CD4-positive, alpha-beta T cell (primary cell): ENCODE measurements around the gene ARHGAP5. TPM values are rescaled to one million over a fixed set of nuclear protein-coding genes. Genes with fewer than 3 reads are reported as not detected.

Experiments
- ATAC-seq: fragments of 200-7000 bp; cut with Tn5 transposase; one replicate; pipeline ENCODE4 v1.10.0; 2022; ENCODE audit warnings: mild to moderate bottlenecking; ENCODE audit not compliant: poor library complexity
- CTCF ChIA-PET: fragments of 350-600 bp; sonication (Branson Sonifier 250); formaldehyde crosslinking; loops from one replicate; lab custom pipeline; 2021; ENCODE audit warnings: antibody characterized with exemption, inconsistent platforms; lab: Charles Lee
- POLR2A ChIA-PET: fragments of 350-600 bp; sonication (Branson Sonifier 250); formaldehyde crosslinking; loops from one replicate; lab custom pipeline; 2021; ENCODE audit warnings: antibody characterized with exemption, inconsistent platforms; lab: Charles Lee
- DNase-seq, 14 experiments: peaks; one replicate each; pipeline ENCODE4 v3.0.0-alpha.2; 2013 to 2020; ENCODE audit warnings: mixed read lengths in 2 of 14
- H3K27ac ChIP-seq, 2 donors: one replicate each; pipeline versions ENCODE4 v1.5.1 to v1.7.0; 2013; ENCODE audit warnings: low read length in 2 of 2, low read depth in 1 of 2, mild to moderate bottlenecking in 1 of 2
- H3K27me3 ChIP-seq, 2 experiments: 1 replicate in 1 of 2; 2 replicates in 1 of 2; pipeline versions ENCODE4 v1.6.1 to v1.7.0; 2013; ENCODE audit warnings: low read length in 2 of 2, control low read depth in 1 of 2, mild to moderate bottlenecking in 1 of 2, moderate library complexity in 1 of 2; ENCODE audit not compliant: insufficient read depth in 2 of 2, control insufficient read depth in 1 of 2
- H3K36me3 ChIP-seq: one replicate; pipeline ENCODE4 v1.6.1; 2013; ENCODE audit warnings: low read length, control low read depth; ENCODE audit not compliant: insufficient read depth
- H3K4me1 ChIP-seq: one replicate; pipeline ENCODE4 v1.6.1; 2013; ENCODE audit warnings: low read length, control low read depth; ENCODE audit not compliant: insufficient read depth
- H3K4me3 ChIP-seq: one replicate; pipeline ENCODE4 v1.5.1; 2013; ENCODE audit warnings: mild to moderate bottlenecking, low read length, moderate library complexity
- H3K9me3 ChIP-seq, 2 experiments: 1 replicate in 1 of 2; 2 replicates in 1 of 2; pipeline versions ENCODE4 v1.6.1 to v1.7.0; 2013; ENCODE audit warnings: low read length in 2 of 2, mild to moderate bottlenecking in 2 of 2, control low read depth in 1 of 2, moderate library complexity in 1 of 2; ENCODE audit not compliant: control insufficient read depth in 1 of 2, insufficient read depth in 1 of 2
- H3K27ac Mint-ChIP-seq: one replicate; pipeline ENCODE4 v1.8.0; 2020; ENCODE audit warnings: mixed read lengths
- H3K27me3 Mint-ChIP-seq: one replicate; pipeline ENCODE4 v1.8.0; 2021; ENCODE audit warnings: mixed read lengths
- H3K36me3 Mint-ChIP-seq: one replicate; pipeline ENCODE4 v1.8.0; 2021; ENCODE audit warnings: low read depth, mixed read lengths
- H3K4me1 Mint-ChIP-seq: one replicate; pipeline ENCODE4 v1.8.0; 2021; ENCODE audit warnings: low read depth, mixed read lengths
- H3K4me3 Mint-ChIP-seq: one replicate; pipeline ENCODE4 v1.8.0; 2020; ENCODE audit warnings: mild to moderate bottlenecking, mixed read lengths
- H3K9me3 Mint-ChIP-seq: one replicate; pipeline ENCODE4 v1.8.0; 2020; ENCODE audit warnings: mixed read lengths
- intact Hi-C, 2 experiments: fragments of 100-400 bp; cut with DNase I in 1 of 2; cut with micrococcal nuclease in 1 of 2; formaldehyde crosslinking; loops; one replicate each; pipeline versions ENCODE4 v1.15.1 to v1.9.0; 2023 to 2025; cut with DNase I, micrococcal nuclease
- total RNA-seq, 174 experiments: library from RNA in 2 of 174; stranded (reverse) in 2 of 174; gene quantifications; one replicate each; pipeline ENCODE4 v1.2.3 and lab custom pipeline; 2021 to 2026
- TF ChIP-seq, protein P1 (sequence below): fragments of 200-600 bp; IDR thresholded peaks from one replicate; pipeline ENCODE4 v1.8.0; 2022; ENCODE audit warnings: antibody characterized with exemption, mild to moderate bottlenecking

Gene ARHGAP5
- total RNA-seq, 2 experiments from 2014 or later, result 68.5 to 72.5 TPM

- Histone ChIP-seq H3K27ac (no peak overlapping the region), H3K4me3 (no peak overlapping the region), H3K36me3 (no peaks in the 10 kb centered on the region), H3K9me3 (no peaks in the 10 kb centered on the region), H3K27me3 (peaks cover 3 to 4% of the 10 kb centered on the region in 2 experiments), H3K4me1 (no peaks in the 10 kb centered on the region)
- no peak overlapping the region for H3K4me3 Mint-ChIP-seq
- H3K9me3 Mint-ChIP-seq, result no peaks in the 10 kb centered on the region
- no peaks in the 10 kb centered on the region for H3K4me1 Mint-ChIP-seq
- no peaks in the 10 kb centered on the region for H3K36me3 Mint-ChIP-seq
- CTCF ChIA-PET, result no interaction called here
- TF ChIP-seq, protein P1, sequence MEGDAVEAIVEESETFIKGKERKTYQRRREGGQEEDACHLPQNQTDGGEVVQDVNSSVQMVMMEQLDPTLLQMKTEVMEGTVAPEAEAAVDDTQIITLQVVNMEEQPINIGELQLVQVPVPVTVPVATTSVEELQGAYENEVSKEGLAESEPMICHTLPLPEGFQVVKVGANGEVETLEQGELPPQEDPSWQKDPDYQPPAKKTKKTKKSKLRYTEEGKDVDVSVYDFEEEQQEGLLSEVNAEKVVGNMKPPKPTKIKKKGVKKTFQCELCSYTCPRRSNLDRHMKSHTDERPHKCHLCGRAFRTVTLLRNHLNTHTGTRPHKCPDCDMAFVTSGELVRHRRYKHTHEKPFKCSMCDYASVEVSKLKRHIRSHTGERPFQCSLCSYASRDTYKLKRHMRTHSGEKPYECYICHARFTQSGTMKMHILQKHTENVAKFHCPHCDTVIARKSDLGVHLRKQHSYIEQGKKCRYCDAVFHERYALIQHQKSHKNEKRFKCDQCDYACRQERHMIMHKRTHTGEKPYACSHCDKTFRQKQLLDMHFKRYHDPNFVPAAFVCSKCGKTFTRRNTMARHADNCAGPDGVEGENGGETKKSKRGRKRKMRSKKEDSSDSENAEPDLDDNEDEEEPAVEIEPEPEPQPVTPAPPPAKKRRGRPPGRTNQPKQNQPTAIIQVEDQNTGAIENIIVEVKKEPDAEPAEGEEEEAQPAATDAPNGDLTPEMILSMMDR, result no peak
- peaks cover under 1% of the 10 kb centered on the region for H3K27me3 Mint-ChIP-seq
- POLR2A ChIA-PET, result no interaction called here
- no peak for DNase-seq
- no peak overlapping the region for H3K27ac Mint-ChIP-seq
- intact Hi-C loops, result no loop called here
- ATAC-seq, result no peak
These were observed 27.6 kb upstream of the ARHGAP5 start for GRCh38 chr14:32049361-32050088.

GRCh38 chr14:32050878-32051277, 26.2 kb upstream of the ARHGAP5 start:
- Histone ChIP-seq H3K4me1 (no peaks in the 10 kb centered on the region), H3K27ac (no peak overlapping the region), H3K36me3 (no peaks in the 10 kb centered on the region), H3K4me3 (no peak overlapping the region), H3K27me3 (no peaks in the 10 kb centered on the region), H3K9me3 (no peaks in the 10 kb centered on the region)
- H3K27ac Mint-ChIP-seq, result no peak overlapping the region
- no peak overlapping the region for H3K4me3 Mint-ChIP-seq
- no peak for DNase-seq
- H3K9me3 Mint-ChIP-seq, result no peaks in the 10 kb centered on the region
- H3K4me1 Mint-ChIP-seq, result no peaks in the 10 kb centered on the region
- ATAC-seq, result no peak
- ChIA-PET POLR2A (no interaction called here), CTCF (no interaction called here)
- H3K27me3 Mint-ChIP-seq, result no peaks in the 10 kb centered on the region
- TF ChIP-seq, protein P1, result no peak
- no peaks in the 10 kb centered on the region for H3K36me3 Mint-ChIP-seq
- intact Hi-C loops, result no loop called here

DNA sequence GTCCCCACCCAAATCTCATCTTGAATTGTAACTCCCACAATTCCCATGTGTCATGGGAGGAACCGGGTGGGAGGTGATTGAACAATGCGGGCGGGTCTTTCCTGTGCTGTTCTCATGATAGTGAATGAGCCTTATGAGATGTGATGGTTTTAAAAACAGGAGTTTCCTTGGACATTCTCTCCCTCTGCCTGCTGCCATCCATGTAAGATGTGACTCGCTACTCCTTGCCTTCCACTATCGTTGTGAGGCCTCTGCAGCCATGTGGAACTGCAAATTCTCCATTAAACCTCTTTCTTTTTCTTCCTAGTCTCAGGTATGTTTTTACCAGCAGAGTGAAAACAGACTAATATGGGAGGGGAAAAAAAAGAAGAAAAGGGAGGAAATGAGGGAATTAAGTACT, 22.6 kb upstream of the ARHGAP5 start:
- no peak overlapping the region for H3K27ac ChIP-seq
- H3K4me3 ChIP-seq, result no peak overlapping the region
- no peaks in the 10 kb centered on the region for H3K9me3 Mint-ChIP-seq
- no peaks in the 10 kb centered on the region for H3K36me3 Mint-ChIP-seq
- H3K27me3 Mint-ChIP-seq, result peaks cover 10% of the 10 kb centered on the region
- no peaks in the 10 kb centered on the region for H3K4me1 ChIP-seq
- H3K4me3 Mint-ChIP-seq, result no peak overlapping the region
- H3K27ac Mint-ChIP-seq, result no peak overlapping the region
- TF ChIP-seq, protein P1, result no peak
- ChIA-PET CTCF (no interaction called here), POLR2A (no interaction called here)
- H3K36me3 ChIP-seq, result no peaks in the 10 kb centered on the region
- H3K4me1 Mint-ChIP-seq, result no peaks in the 10 kb centered on the region
- DNase-seq (no peak), ATAC-seq (no peak)
- intact Hi-C loops, result loop anchor here in 1 of 2 experiments (1.0 kb wide), 1 partner anchor 12 kb away; no protein-coding TSS in a partner anchor
- H3K9me3 ChIP-seq, result no peaks in the 10 kb centered on the region
- no peaks in the 10 kb centered on the region for H3K27me3 ChIP-seq
